ENCODE results near the gene OR13J1. TPM values are rescaled to one million over a fixed set of nuclear protein-coding genes. Genes with fewer than 3 reads are reported as not detected.
A peak's percentile ranks its signal among the peaks of the same experiment; 100 is the strongest.

OR13J1 gene
- total and polyA plus RNA-seq, 4 donors = not detected

DNA sequence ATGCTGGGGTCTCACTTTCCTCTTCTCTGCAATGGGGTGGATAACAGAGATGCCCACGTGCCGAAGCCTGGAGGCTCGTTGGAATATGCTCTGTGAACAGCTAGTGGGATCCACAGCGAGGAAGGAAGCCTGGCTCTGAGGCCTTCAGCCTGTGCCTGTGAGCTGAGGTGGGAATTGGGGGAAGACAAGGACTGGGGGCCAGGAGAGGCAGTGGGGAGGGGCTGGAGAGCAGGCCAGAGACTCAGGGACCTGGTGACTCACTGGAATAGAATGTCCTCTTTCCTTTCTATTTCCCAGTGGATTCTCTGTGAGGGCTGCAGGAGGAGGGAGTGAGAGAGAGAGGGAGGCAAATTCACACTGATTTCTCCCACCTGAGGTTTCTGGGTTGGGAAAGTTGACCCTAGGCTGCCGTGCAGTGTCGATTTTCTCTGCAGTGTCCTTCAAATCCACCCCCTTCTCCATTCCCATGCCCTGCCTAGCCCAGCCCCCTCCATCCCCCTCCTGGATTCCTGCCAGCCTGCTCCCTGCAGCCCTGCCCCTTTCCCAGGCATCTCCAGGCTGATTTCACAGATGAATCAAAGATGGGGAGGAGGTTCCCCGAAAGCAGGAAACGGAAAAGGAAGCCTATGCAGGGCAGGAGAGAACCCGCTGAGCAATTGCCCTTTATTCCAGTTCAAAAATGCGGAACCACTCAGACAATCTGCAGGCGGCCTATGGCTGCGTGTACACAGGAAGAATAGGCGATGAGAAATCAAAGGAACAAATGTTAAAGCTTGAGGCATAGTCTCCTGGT, 37.7 kb upstream of the OR13J1 start:
- peak overlapping the region; percentile 74 to 78 for H3K27ac ChIP-seq (ENCODE audit: low read depth in 1 of 2, low read length in 2 of 2)
- H3K36me3 ChIP-seq (ENCODE audit: control insufficient read depth in 4 of 4, insufficient read depth in 3 of 4, low read depth in 1 of 4, low read length in 3 of 4) = no peaks in the 10 kb centered on the region
- peaks cover 16 to 54% (median 38%) of the 10 kb centered on the region in 4 donors for H3K4me1 ChIP-seq (ENCODE audit: control insufficient read depth in 4 of 4, insufficient read depth in 4 of 4, low read length in 3 of 4)
- TF ChIP-seq NR2F2 (IDR thresholded peaks at IDR 0.05) (peak; percentile 32), FOXA1 (IDR thresholded peaks at IDR 0.05) (no peak), CTCF (IDR thresholded peaks at IDR 0.05; ENCODE audit: low read depth, low read length, missing input control) (no peak), HNF4A (conservative IDR thresholded peaks at IDR 0.05) (no peak), GABPA (IDR thresholded peaks at IDR 0.05 in 1 of 2, conservative IDR thresholded peaks at IDR 0.05 in 1 of 2) (peak in 1 of 2 donors; percentile 32), SP1 (IDR thresholded peaks at IDR 0.05) (peak; percentile 51), HNF4G (IDR thresholded peaks at IDR 0.05) (no peak), JUND (IDR thresholded peaks at IDR 0.05) (peak; percentile 87 to 92), ATF3 (IDR thresholded peaks at IDR 0.05) (no peak), MAX (IDR thresholded peaks at IDR 0.05) (no peak)
- no peak overlapping the region for H3K4me3 ChIP-seq (ENCODE audit: low read depth in 1 of 3, low read length in 3 of 3)
- no peaks in the 10 kb centered on the region for H3K9me3 ChIP-seq (ENCODE audit: control insufficient read depth in 4 of 4, low read length in 3 of 4)
- no peaks in the 10 kb centered on the region for H3K27me3 ChIP-seq (ENCODE audit: control insufficient read depth in 4 of 4, insufficient read depth in 4 of 4, low read length in 3 of 4)
- 52% methylated on average over 13 of the region's 13 CpGs for WGBS
- DNase-seq (ENCODE audit: low spot score) = peak; percentile 69
- H3K9ac ChIP-seq (ENCODE audit: low read depth in 1 of 2, low read length in 2 of 2) = no peak overlapping the region

DNA sequence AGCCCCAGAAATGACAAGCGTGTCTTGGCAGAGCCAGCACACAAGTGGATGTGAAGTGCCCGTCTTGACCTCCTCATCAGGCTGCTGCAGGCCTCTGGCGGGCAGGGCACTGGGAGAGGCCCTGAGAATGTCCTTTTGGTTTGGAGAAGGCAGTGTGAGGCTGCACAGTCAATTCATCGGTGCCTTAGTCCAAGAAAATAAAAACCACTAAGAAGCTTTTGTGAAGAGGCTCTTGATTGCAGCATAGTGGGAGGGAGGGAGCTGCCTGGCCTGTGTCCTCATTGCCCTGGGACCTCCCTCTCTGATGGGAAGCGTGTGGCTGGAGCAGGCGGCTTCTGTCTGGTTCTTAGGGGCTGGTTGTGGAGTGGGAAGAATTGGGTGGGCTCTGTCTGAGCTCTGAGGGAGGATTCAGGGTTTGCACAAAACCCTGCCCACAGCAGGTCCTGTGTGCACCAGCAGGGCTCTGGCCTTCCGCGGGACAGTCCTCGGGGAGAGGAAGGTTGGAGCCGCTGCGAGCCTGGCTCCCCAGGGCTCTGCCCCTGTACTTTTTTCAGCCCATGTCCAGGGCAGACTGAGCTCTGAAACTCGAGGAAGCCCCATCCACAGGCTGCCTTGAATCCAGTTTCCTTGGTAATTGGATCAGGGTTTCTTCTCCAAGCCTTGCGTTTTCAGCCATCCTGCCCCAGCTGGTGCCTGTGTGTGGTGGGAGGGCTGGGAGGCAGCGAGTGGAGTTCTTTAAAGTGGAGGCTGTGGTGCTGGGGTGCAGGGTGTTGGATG, 36.9 kb upstream of the OR13J1 start:
- Histone ChIP-seq H3K27me3 (ENCODE audit: control insufficient read depth in 4 of 4, insufficient read depth in 4 of 4, low read length in 3 of 4) (no peaks in the 10 kb centered on the region), H3K27ac (ENCODE audit: low read depth in 1 of 2, low read length in 2 of 2) (peak overlapping the region; percentile 74 to 78), H3K9me3 (ENCODE audit: control insufficient read depth in 4 of 4, low read length in 3 of 4) (no peaks in the 10 kb centered on the region), H3K4me1 (ENCODE audit: control insufficient read depth in 4 of 4, insufficient read depth in 4 of 4, low read length in 3 of 4) (peaks cover 16 to 49% (median 35%) of the 10 kb centered on the region in 4 donors), H3K9ac (ENCODE audit: low read depth in 1 of 2, low read length in 2 of 2) (no peak overlapping the region), H3K4me3 (ENCODE audit: low read depth in 1 of 3, low read length in 3 of 3) (no peak overlapping the region), H3K36me3 (ENCODE audit: control insufficient read depth in 4 of 4, insufficient read depth in 3 of 4, low read depth in 1 of 4, low read length in 3 of 4) (no peaks in the 10 kb centered on the region)
- TF ChIP-seq SP1 (IDR thresholded peaks at IDR 0.05) = no peak
- no peak for TF ChIP-seq JUND (IDR thresholded peaks at IDR 0.05)
- TF ChIP-seq RXRA (IDR thresholded peaks at IDR 0.05) = peak in 1 of 2 donors; percentile 32
- TF ChIP-seq TAF1 (conservative IDR thresholded peaks at IDR 0.05) = no peak
- no peak for TF ChIP-seq NR2F2 (IDR thresholded peaks at IDR 0.05)
- TF ChIP-seq, protein P1, sequence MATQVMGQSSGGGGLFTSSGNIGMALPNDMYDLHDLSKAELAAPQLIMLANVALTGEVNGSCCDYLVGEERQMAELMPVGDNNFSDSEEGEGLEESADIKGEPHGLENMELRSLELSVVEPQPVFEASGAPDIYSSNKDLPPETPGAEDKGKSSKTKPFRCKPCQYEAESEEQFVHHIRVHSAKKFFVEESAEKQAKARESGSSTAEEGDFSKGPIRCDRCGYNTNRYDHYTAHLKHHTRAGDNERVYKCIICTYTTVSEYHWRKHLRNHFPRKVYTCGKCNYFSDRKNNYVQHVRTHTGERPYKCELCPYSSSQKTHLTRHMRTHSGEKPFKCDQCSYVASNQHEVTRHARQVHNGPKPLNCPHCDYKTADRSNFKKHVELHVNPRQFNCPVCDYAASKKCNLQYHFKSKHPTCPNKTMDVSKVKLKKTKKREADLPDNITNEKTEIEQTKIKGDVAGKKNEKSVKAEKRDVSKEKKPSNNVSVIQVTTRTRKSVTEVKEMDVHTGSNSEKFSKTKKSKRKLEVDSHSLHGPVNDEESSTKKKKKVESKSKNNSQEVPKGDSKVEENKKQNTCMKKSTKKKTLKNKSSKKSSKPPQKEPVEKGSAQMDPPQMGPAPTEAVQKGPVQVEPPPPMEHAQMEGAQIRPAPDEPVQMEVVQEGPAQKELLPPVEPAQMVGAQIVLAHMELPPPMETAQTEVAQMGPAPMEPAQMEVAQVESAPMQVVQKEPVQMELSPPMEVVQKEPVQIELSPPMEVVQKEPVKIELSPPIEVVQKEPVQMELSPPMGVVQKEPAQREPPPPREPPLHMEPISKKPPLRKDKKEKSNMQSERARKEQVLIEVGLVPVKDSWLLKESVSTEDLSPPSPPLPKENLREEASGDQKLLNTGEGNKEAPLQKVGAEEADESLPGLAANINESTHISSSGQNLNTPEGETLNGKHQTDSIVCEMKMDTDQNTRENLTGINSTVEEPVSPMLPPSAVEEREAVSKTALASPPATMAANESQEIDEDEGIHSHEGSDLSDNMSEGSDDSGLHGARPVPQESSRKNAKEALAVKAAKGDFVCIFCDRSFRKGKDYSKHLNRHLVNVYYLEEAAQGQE (IDR thresholded peaks at IDR 0.05) = no peak
- TF ChIP-seq HNF4A (conservative IDR thresholded peaks at IDR 0.05) = peak in 1 of 2 donors; percentile 5
- DNase-seq (ENCODE audit: low spot score) = no peak
- WGBS = 56% methylated on average over 14 of the region's 14 CpGs
